ENCODE results near the gene MTRF1.

DNA sequence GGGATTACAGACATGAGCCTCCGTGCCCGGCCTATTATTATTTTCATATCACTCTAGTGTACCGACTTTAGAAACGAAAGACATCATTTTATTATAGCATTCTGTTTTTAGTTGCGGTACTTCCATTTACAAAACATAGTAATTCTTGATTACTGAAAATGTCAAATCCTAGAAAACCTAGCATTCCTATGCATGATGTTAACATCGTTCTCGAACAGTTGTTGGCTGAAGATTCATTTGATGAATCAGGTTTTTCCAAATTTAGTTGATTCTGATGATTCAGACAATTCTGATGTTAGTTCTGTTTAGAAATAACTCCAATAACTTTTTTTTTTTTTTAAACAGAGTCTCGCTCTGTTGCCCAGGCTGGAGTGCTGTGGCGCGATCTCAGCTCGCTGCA lies 11.5 kb upstream of the MTRF1 start:
- TF ChIP-seq, protein P1, sequence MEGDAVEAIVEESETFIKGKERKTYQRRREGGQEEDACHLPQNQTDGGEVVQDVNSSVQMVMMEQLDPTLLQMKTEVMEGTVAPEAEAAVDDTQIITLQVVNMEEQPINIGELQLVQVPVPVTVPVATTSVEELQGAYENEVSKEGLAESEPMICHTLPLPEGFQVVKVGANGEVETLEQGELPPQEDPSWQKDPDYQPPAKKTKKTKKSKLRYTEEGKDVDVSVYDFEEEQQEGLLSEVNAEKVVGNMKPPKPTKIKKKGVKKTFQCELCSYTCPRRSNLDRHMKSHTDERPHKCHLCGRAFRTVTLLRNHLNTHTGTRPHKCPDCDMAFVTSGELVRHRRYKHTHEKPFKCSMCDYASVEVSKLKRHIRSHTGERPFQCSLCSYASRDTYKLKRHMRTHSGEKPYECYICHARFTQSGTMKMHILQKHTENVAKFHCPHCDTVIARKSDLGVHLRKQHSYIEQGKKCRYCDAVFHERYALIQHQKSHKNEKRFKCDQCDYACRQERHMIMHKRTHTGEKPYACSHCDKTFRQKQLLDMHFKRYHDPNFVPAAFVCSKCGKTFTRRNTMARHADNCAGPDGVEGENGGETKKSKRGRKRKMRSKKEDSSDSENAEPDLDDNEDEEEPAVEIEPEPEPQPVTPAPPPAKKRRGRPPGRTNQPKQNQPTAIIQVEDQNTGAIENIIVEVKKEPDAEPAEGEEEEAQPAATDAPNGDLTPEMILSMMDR (IDR thresholded peaks at IDR 0.05): no peak
- TF ChIP-seq POLR2A (IDR thresholded peaks at IDR 0.05) (no peak), POLR2AphosphoS5 (IDR thresholded peaks at IDR 0.05) (no peak)

Measured in suprapubic skin (tissue), 4 donors.